HCEC 1CT (cell line): ENCODE data around the gene TECPR1.
A peak's percentile ranks its signal among the peaks of the same experiment; 100 is the strongest.

Source experiments
- DNase-seq: peaks from one replicate; pipeline ENCODE4 v3.0.0-alpha.2; 2017

The TECPR1 gene

DNA sequence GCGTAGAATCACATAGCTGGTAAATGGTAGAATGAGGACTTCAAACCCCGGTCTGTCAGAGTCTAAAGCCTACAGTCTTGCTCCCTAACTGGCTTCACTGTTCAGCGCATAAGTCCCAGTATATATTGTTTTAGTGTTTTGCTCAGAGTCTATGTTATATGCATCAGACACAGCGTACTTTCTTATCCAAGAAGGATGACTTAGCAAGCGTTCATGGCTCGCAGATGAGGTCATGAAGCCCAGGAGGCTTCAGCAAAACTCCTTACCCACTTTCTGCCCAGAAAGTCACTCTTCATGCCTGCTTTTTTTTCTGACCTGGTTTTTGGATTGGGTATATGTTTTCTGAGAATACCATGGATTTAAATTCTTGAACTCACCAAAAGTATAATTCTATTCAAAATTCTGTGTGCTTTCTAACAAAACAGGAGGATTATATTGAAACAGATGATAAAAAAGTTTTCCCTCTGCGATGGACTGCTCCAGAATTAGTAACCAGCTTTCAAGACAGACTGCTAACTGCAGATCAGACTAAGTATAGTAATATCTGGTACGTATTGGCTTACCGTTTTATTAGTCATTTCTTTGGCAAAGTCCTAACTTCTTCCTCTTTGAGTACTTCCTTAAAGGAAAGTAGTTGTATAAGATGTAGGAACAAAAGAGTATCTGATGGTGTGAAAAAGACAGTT is 65.4 kb downstream of the TECPR1 start:
- peak; percentile 72 for DNase-seq

GRCh38 chr7:98185101-98185500 is 66.9 kb downstream of the TECPR1 start:
- DNase-seq: no peak

GRCh38 chr7:98180751-98181150 is 71.3 kb downstream of the TECPR1 start:
- DNase-seq: no peak

DNA sequence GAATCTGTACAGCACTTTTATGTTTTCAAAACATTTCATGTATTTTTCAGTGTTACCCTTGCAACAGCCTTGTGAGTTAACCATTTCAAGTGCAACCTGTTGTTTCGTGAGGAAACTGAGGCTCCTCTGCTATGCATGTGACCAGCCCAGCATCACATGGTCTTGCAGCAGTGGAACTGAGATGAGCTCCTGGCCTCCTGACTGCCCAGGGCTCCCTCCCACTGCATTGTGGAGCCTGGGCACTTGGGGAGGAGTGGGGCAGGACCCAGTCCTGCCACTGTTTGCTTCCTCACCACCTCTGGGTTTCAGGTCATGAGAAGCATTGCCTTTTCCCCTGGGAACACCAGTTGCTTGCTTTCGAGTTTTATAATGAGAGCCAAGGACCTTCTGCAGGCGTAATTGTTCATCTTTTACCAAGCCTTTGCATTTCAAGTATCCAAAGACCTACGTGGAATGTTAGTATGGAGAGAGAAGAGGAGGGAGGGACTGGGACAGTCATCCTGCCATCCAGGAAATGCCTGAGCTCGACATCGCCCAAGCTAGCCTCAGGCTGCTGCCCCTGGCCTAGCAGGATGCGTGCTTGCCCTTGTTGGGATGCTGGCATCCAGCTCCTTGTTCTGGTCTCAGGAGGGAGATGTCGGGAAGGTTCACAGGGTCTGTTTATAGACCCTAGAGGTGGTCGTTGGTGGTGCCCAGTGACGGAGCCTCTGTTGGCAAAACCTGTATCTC is 73.1 kb downstream of the TECPR1 start:
- DNase-seq: no peak

GRCh38 chr7:98178321-98178720 is 73.7 kb downstream of the TECPR1 start:
- no peak for DNase-seq

- no peak for DNase-seq
These were observed 74.5 kb downstream of the TECPR1 start for GRCh38 chr7:98177553-98177952.

DNA sequence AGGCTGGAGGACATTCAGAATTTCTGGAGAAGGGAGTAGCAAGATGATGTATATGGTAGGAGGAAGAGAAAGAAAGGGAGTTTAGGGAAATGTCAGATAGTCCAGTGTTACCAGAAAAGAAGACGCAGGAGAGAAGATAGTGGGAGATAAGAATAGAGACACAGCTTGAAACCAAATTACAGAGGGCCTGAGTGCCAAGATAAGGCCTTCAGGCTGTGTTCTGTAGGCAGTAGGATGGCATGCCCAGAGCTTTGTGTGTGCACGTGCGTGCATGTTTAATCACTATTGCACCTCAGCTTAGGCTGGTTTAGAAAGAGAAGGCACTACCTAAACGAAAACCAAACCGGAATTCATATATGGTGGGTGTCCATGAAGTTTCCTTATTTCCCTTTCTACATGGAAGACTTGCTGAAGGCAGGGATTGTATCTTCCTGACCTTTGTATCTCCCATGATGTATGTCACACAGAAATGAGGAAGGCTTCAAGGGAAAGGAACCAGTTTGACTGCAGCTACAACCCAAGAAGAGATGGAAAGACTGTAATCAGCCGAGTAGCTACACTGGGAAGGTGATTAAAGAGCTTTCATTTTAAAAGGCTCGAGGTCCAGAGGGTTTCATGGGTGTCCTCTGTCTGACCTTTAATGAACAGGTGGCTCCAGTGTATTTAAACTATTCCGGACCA is 76.6 kb downstream of the TECPR1 start:
- DNase-seq: no peak

DNA sequence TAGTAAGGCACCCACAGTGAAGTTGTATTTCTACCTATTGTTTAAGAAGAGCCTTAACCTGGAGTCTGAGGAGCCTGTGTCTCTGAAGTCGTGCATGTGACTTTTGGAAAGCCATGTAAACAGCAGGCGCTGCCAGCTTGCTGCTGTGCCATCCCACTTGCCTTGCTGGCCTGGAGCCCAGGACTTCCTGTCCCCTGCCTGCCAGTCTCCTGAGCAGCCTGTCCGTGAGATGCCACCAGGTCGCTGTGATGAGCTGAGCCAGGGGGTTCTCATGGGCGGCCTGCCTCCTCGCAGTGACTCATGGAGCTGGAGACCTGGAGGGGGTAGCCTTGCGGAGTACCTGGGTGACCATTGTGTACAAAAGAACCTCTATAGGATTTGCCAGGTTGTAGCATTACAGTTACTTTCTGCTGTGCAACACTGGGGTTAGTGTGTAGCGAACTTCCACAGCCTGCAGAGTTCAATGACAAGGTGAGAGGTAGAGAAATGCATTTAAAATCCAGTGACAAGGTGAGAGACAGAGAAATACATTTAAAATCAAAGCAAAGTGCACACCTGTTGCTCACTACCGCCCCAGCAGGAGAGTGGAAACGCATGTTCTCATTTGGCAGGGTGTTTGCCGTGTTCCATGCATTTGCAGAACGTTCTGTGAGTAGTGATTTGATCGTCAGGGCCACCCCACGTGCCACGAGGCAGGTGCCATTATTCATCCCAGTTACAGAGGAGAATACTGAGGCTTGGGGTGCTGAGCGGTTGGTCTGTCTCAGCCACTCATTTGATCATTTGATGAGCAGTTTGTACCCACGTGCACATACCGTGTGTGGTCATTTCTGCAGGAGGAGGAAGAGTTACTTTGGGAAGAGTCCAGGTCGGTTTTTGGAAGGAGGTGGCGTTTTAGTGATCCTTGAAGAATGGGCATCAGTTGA is 77.4 kb downstream of the TECPR1 start:
- DNase-seq: no peak

- no peak for DNase-seq
These were observed 80.6 kb downstream of the TECPR1 start for GRCh38 chr7:98171449-98171848.

DNA sequence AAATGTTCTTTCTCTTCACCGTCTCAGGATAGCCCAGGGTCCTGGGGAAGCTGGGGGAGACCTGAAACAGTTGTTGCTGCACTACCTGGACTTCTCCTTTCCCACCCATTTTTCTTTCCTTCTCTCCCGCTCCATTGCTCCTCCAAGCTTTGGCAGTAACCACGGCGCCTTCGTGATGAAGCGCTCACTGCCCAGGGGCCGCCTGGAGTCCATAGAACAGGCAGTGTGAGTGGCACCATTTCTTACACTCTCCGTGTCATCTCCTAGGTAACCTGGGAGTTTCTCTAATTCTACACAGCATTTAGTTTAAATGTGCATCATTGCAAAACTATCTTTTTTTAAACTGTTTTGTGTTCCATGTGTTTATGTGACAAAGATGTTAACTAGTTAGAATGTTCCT is 81.1 kb downstream of the TECPR1 start:
- no peak for DNase-seq

- DNase-seq: no peak
These were observed 83.0 kb downstream of the TECPR1 start for GRCh38 chr7:98168904-98169621.

GRCh38 chr7:98168181-98168903 is 83.7 kb downstream of the TECPR1 start:
- DNase-seq: peak; percentile 34

DNA sequence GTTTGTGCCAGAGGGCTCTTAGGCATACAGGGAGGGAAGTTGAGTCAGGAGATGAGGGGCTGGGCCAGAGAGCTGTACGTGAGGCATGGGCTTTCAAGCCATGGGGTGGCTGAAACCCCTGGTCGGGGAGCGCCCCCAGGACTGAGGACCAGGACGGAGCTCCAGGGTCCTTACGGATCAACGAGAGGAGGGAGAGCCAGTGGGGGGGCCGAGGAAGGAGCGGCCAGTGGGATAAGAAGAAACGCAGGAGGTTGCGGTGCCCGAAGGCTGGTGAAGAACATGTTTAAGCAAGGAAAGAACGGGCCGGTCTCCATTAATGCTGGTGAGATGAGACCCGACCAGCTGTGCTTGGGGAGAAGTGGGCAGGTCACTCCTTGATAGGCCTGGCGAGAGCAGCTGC is 84.4 kb downstream of the TECPR1 start:
- no peak for DNase-seq

DNA sequence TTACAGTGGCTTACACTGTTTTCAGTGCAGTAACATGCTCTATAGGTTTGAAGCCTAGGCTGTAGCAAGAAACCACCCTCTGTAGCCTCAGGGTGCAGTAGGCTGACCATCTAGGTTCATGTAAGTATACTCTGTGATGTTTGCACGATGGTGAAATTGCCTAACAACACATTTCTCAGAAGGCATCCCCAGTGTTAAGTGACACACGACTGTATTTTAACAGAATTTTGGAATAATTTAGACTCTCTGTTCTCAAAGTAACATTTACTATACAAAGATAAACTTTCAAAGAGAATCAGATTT is 85.4 kb downstream of the TECPR1 start:
- DNase-seq: no peak

DNA sequence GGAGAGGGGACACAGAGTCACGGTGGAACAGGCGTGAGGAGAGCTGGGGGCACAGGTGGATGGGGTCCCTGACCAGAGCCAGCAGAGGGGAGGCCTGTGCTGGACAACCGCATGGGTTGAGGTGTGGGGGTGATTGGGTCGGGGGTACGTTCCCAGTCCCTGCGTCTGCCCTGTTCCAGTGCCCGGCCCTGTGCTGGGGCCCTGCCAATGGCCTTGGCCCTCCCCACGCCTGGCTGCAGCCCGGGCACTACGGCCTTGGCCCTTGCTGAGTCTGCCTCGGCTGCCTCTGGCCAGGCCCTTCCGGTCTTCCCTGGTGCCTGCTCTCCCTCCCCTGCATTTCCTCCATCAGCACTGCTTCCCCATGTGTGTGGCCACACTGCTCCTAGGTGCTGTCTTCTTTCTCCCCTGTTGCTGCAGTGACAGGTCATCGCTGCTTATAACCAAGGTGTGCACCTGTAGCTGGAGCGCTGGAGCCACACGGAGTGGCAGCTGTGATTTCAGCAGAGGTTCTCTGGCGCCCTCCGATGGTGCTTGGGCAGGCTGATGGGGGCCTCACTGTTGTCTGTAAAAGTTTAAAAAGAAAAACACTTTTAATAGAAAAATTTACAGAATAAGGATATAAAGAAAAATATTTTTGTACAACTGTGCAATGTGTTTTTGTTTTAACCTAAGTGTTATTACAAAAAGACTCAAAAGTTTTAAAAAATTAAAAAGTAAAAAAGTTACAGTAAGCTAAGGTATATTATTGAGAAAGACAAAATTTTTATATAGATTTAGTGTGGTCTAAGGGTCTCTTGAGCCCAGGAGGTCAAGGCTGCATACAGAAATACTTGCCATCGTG is 86.0 kb downstream of the TECPR1 start:
- no peak for DNase-seq
